Ovary (tissue), 3 donors: Measurements from ENCODE around the gene GULP1.

Experiments used
- EP300 ChIP-seq: sonication (generic); formaldehyde crosslinking; IDR thresholded peaks from one replicate; pipeline ENCODE4 v1.6.1; 2017; ENCODE audit warnings: antibody characterized with exemption
- TF ChIP-seq, protein P1 (sequence below), 3 donors: fragments of 450-650 bp in 2 of 3; fragments of 200-600 bp in 1 of 3; IDR thresholded peaks; one replicate each; pipeline versions ENCODE4 v1.5.1 to v1.8.0; 2016 to 2022; ENCODE audit warnings: antibody characterized with exemption in 3 of 3, mild to moderate bottlenecking in 1 of 3
- donor health status: DM: no; HTN: no; CAD: no.

DNA sequence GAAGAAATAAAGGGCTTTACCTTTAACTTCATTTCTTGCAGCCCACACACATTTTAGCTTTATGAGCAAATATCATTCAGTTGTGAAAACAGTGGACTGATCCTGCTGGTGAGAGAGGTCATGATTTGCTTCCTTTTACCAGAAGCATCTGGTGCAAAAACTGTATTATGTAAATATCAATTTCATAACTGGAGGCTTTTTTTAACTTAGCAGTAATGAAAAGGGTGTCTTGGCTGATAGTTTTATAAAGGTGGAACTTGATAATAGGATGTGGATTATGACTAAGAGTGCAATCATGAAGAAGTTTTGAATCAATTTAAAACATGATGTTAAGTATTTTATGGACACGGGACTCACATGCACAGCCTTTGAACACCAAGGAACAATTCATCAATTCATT is 304.4 kb downstream of the GULP1 start:
- TF ChIP-seq, protein P1, sequence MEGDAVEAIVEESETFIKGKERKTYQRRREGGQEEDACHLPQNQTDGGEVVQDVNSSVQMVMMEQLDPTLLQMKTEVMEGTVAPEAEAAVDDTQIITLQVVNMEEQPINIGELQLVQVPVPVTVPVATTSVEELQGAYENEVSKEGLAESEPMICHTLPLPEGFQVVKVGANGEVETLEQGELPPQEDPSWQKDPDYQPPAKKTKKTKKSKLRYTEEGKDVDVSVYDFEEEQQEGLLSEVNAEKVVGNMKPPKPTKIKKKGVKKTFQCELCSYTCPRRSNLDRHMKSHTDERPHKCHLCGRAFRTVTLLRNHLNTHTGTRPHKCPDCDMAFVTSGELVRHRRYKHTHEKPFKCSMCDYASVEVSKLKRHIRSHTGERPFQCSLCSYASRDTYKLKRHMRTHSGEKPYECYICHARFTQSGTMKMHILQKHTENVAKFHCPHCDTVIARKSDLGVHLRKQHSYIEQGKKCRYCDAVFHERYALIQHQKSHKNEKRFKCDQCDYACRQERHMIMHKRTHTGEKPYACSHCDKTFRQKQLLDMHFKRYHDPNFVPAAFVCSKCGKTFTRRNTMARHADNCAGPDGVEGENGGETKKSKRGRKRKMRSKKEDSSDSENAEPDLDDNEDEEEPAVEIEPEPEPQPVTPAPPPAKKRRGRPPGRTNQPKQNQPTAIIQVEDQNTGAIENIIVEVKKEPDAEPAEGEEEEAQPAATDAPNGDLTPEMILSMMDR (IDR thresholded peaks at IDR 0.05), result no peak
- TF ChIP-seq EP300, result no peak
